ENCODE results near the gene B3GNT2.
"Not testable (repeated sequence)": the region's sequence is repeated elsewhere in the genome, so short reads cannot be mapped to it uniquely, and the experiment has no call there.

The B3GNT2 gene

GRCh38 chr2:62243983-62244382, 48.1 kb downstream of the B3GNT2 start:
- no peak for DNase-seq

DNA sequence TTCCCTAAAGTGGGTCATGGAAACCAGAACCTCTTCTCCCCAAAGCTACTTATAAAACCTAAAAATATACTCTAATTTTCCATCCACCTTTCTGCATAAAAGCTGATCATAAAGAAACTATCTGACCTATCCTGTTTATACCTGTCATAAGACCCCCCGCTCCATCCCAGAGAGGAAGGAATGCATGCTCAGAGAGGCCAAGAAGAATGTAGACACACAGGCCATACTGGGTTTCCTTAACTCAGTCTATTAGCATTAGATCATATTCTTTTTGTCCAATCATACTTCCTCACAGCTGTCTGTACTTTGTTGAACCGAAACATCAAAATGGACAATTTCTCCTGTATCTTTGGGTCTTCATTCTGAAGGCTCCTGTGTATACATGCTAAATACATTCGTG, 52.3 kb downstream of the B3GNT2 start:
- no peak for DNase-seq

- no peak for DNase-seq
Observed at GRCh38 chr2:62250239-62250638, 54.3 kb downstream of the B3GNT2 start.

DNA sequence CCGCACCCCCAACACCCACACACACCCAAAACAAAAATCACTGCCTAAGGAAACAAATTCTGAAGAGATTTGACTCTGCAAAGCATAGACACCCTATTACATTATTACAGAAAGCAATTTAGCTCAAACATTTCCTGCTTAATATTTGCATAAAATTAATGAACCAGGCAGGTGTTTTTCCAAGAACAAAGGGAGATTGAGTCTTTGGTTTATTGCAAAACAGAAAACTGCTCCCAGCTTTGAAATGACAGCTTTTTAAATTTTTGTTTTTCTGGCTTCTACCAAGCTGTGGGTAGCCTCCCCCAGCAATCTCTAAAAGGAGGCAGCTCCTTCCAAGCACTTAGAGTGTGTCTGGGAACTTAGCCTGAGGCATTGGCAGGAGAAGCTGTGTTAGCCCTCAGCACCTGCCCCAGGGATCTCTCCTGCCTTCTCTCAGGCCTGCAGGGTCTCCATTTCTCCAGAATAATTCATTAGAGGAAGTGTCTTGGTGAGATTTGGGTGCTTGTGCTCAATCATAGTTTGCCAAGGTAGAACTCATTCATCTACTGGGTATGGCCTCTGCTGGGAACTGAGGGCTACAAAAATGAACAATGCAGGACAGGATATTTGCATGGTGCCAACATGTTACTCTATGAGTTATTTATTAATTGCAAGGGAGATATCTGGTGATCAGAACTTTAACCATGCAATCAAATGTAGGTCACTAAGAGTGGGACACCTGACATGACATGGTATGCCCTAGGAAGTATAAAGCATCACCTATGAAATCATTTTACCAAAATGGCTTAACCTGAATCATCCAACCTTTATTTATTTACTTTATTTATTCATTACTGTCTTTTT, 58.7 kb downstream of the B3GNT2 start:
- DNase-seq: no peak

GRCh38 chr2:62257466-62257865, 61.6 kb downstream of the B3GNT2 start:
- no peak for DNase-seq

GRCh38 chr2:62263076-62263715, 67.3 kb downstream of the B3GNT2 start:
- no peak for DNase-seq

GRCh38 chr2:62264186-62264585, 68.3 kb downstream of the B3GNT2 start:
- DNase-seq: no peak

DNA sequence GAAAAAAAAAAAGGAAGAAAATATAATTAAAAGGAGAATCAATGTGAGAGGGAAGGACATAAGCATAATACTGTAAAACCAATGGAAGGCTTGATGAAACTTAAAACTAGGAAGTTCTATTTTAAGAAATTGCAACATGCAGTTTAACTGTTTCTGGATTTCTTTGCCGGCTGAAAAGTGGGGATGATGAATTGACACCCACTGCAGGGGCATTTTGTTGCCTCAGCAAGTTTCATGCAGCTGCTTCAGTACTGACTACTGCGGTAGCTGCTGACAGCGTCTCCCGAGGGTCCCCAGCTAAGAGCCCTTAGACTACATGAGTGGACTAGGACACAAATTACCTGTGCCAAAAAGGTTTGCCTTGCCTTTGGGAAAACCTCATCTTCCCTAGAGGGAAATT, 69.2 kb downstream of the B3GNT2 start:
- no peak for DNase-seq

DNA sequence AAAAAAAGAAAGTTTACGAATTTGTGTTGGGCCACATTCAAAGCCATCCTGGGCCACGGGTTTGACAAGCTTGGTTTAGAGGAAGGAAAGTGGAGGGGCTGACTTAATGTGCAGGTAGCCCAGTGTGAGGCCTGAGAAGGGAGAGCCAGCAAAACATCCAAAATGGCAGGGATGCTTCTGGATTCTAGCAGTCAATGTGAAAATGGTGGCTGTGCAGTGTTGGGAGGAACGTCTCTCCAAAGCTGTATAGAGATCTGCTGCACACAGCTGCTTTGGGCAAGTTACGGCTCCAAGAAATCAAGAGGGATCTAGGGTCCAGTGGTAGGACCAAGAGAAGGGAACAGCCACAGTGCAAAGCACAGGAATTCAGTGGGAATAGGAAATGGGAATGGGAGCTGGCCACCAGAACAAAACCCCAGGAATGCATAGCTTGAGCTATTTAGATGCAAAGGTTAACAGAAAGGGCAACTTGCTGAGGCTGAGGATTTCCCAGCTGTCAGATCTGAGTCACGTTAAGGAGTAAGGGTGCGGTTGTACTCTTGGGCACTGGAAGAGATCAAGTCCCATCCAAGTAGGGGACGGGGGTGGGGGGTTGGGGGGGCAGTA, 70.6 kb downstream of the B3GNT2 start:
- DNase-seq: no peak

GRCh38 chr2:62267696-62268095, 71.8 kb downstream of the B3GNT2 start:
- no peak for DNase-seq

GRCh38 chr2:62268681-62269188, 72.8 kb downstream of the B3GNT2 start:
- not testable (repeated sequence) for DNase-seq

- no peak for DNase-seq
Observed at GRCh38 chr2:62270728-62271127, 74.8 kb downstream of the B3GNT2 start.

All from T-helper 1 cell (primary cell).